ENCODE data around the gene LMCD1. TPM values are rescaled to one million over a fixed set of nuclear protein-coding genes. Genes with fewer than 3 reads are reported as not detected.

LMCD1 gene
- total RNA-seq, 1 donor, result 95.0 TPM

- TF ChIP-seq, protein P1, sequence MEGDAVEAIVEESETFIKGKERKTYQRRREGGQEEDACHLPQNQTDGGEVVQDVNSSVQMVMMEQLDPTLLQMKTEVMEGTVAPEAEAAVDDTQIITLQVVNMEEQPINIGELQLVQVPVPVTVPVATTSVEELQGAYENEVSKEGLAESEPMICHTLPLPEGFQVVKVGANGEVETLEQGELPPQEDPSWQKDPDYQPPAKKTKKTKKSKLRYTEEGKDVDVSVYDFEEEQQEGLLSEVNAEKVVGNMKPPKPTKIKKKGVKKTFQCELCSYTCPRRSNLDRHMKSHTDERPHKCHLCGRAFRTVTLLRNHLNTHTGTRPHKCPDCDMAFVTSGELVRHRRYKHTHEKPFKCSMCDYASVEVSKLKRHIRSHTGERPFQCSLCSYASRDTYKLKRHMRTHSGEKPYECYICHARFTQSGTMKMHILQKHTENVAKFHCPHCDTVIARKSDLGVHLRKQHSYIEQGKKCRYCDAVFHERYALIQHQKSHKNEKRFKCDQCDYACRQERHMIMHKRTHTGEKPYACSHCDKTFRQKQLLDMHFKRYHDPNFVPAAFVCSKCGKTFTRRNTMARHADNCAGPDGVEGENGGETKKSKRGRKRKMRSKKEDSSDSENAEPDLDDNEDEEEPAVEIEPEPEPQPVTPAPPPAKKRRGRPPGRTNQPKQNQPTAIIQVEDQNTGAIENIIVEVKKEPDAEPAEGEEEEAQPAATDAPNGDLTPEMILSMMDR (IDR thresholded peaks at IDR 0.05; ENCODE audit: insufficient read depth, low read depth, low read length), result no peak
- DNase-seq (ENCODE audit: low read depth), result peak; percentile 34
- H3K4me3 ChIP-seq (ENCODE audit: low read depth, low read length), result no peak overlapping the region
Measured at GRCh38 chr3:8567784-8568575, 66.4 kb downstream of the LMCD1 start.

- DNase-seq (ENCODE audit: low read depth), result no peak
- TF ChIP-seq, protein P1 (IDR thresholded peaks at IDR 0.05; ENCODE audit: insufficient read depth, low read depth, low read length), result no peak
- H3K4me3 ChIP-seq (ENCODE audit: low read depth, low read length), result no peak overlapping the region
Measured at GRCh38 chr3:8571256-8571655, 69.6 kb downstream of the LMCD1 start.

DNA sequence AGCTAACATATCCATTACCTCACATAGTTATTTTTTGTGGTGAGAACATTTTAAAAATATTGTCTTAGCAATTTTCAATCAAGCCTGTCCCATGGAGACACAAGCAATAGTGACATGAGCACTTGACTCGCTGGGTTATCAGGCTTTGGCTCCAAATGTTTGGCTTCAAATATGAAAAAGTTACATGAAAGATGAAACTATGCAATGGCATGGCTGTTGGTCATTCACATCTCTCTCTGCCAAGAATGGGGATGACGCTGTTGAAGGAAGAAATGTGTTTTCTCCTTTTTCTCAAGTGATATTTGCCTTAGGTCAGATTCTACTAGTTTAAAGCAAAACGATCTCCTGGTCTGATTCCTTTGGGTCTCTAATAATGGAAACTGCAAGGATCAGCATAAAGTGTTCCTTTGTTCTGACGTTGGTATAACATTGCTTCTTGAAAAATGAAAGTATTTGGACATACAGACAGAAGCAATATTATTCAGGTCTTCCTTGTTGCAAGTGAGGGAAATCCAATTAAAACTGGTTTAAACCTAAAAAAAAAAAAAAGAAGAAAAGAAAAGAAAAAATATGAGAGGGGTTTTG, 71.8 kb downstream of the LMCD1 start:
- TF ChIP-seq, protein P1 (IDR thresholded peaks at IDR 0.05; ENCODE audit: insufficient read depth, low read depth, low read length), result no peak
- no peak overlapping the region for H3K4me3 ChIP-seq (ENCODE audit: low read depth, low read length)
- no peak for DNase-seq (ENCODE audit: low read depth)

GRCh38 chr3:8574040-8574669, 72.5 kb downstream of the LMCD1 start:
- H3K4me3 ChIP-seq (ENCODE audit: low read depth, low read length), result no peak overlapping the region
- DNase-seq (ENCODE audit: low read depth), result no peak
- TF ChIP-seq, protein P1 (IDR thresholded peaks at IDR 0.05; ENCODE audit: insufficient read depth, low read depth, low read length), result no peak

DNA sequence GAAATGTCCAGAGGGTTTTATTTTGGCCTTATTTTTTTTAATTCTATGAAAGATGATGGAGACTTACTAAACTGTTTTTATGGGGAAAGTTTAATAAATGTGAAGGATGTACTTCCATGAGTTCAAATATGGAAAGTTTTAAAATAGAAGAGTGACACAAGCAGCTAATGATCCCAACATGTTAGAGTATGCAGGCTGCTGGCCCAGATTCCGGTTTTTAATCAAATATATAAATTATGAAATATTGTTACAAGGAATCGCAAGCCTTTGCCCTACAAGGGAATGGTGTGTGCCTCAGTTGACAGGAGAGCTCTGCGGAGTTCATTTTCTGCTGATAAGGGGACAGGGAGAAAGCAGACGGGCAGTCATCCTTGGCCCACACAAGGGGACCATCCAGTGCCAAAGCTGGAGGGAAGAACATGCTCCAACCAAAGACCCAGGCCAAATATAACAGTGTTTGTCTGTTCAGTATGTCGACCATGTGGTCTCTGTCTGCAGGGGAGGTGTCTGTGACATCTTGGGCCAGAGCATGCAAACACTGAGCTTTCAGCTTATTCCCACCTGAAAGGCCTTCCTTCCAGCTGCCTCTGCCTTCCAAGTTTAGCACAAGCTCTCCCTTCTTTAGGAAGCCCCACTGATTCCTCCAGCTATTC, 73.2 kb downstream of the LMCD1 start:
- TF ChIP-seq, protein P1 (IDR thresholded peaks at IDR 0.05; ENCODE audit: insufficient read depth, low read depth, low read length), result no peak
- no peak overlapping the region for H3K4me3 ChIP-seq (ENCODE audit: low read depth, low read length)

DNA sequence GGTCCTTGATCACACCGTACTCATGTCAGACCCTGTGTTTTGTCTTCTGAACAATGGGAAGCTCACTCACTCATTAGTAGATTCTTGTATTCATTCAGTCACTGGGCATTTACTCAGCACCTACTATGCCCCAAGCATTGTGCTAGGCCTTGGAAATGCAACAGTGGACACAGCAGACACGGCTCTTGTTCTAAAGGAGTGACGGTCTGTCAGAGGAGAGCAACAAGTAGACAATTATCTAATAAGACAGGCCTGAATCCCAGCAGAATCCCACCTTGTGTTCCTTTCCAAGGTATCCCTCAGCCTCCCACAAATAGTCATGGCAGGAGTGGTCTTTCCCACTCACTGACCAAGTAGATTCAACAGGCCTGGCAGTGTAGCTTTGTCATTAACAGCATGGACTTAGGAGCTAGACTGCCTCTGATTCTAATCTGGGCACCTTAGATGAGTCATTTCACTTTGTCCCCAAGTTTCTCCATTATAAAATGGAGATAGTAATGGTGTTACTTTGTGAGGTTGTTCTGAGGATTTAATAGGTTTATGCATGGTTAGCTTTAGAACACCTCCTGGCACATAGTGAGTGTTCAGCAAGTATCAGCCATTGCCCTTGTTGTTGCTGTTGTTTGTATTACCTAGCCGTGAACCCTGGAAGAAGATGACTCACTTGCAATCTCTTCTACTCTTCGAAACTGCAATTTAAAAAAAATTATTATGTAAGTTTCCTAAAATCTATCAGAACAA, 73.9 kb downstream of the LMCD1 start:
- TF ChIP-seq, protein P1 (IDR thresholded peaks at IDR 0.05; ENCODE audit: insufficient read depth, low read depth, low read length), result no peak
- no peak overlapping the region for H3K4me3 ChIP-seq (ENCODE audit: low read depth, low read length)
- DNase-seq (ENCODE audit: low read depth), result peak; percentile 63

More for the DNA sequence above, 73.2 kb downstream of the LMCD1 start:
- DNase-seq (ENCODE audit: low read depth), result no peak

Data from fibroblast of villous mesenchyme (primary cell).